WERI-Rb-1 (cell line): ENCODE data around the gene CDK16.
A peak's percentile ranks its signal among the peaks of the same experiment; 100 is the strongest.

Source experiments
- DNase-seq: peaks from one replicate; pipeline ENCODE4 v3.0.0-alpha.2; 2020
- H3K27ac ChIP-seq: fragments of 250-450 bp; sonication (Bioruptor Pico); 2 replicates; pipeline ENCODE4 v1.5.1; 2020; ENCODE audit warnings: mild to moderate bottlenecking, moderate library complexity
- H3K27me3 ChIP-seq: fragments of 250-450 bp; sonication (Bioruptor Pico); 2 replicates; pipeline ENCODE4 v1.5.1; 2021; ENCODE audit warnings: mild to moderate bottlenecking, low read depth, moderate library complexity; ENCODE audit not compliant: insufficient read depth, severe bottlenecking
- H3K36me3 ChIP-seq: fragments of 250-450 bp; sonication (Bioruptor Pico); 2 replicates; pipeline ENCODE4 v1.5.1; 2020; ENCODE audit warnings: mild to moderate bottlenecking, moderate library complexity
- H3K4me3 ChIP-seq: 2 replicates; pipeline ENCODE4 v1.5.1; 2011; ENCODE audit warnings: low read depth, mild to moderate bottlenecking, control low read depth, low read length
- H3K9me3 ChIP-seq: fragments of 250-450 bp; sonication (Bioruptor Pico); 2 replicates; pipeline ENCODE4 v1.5.1; 2021; ENCODE audit warnings: mild to moderate bottlenecking, moderate library complexity; ENCODE audit not compliant: severe bottlenecking
- TF ChIP-seq, protein P1 (sequence below): IDR thresholded peaks from 2 replicates; pipeline ENCODE4 v1.5.1; 2011; ENCODE audit warnings: low read depth, mild to moderate bottlenecking, control low read depth, inconsistent platforms, low read length

CDK16 gene

DNA sequence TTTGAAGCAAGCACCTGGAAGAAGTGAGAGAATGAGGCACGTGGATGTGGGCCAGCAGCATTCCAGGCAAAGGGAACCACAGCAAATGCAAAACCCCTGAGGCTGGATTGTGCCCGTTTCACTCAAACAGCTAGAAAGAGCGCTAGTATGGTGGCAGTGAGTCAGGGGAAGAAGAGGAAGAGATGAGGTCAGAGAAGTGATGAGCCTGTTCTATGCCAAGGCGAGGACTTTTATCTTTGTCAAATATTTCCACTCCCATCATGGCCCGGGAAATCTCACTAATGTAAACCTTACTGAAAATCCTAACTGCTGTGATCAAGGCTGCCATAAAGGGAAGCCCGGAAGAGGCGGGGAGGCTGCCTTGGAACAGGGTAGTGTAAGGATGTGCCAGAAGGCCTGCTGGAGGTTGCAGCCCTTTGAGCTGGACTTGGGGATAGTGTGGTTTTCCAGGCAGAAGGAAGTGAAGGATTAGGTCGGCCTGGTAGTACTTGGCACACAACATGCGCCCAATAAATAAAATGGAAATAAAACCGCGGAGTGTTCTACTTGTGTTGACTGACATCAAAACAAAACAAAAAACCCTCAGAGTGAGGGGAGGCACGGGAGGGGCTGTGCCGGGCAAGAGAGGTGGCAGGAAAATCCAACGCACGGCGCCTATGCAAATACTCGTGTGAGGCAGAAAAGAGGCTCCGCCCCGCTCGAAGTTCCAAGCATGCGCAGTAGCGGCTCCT lies 1.2 kb upstream of the CDK16 start:
- no peaks in the 10 kb centered on the region for H3K27me3 ChIP-seq
- TF ChIP-seq, protein P1, sequence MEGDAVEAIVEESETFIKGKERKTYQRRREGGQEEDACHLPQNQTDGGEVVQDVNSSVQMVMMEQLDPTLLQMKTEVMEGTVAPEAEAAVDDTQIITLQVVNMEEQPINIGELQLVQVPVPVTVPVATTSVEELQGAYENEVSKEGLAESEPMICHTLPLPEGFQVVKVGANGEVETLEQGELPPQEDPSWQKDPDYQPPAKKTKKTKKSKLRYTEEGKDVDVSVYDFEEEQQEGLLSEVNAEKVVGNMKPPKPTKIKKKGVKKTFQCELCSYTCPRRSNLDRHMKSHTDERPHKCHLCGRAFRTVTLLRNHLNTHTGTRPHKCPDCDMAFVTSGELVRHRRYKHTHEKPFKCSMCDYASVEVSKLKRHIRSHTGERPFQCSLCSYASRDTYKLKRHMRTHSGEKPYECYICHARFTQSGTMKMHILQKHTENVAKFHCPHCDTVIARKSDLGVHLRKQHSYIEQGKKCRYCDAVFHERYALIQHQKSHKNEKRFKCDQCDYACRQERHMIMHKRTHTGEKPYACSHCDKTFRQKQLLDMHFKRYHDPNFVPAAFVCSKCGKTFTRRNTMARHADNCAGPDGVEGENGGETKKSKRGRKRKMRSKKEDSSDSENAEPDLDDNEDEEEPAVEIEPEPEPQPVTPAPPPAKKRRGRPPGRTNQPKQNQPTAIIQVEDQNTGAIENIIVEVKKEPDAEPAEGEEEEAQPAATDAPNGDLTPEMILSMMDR: no peak
- no peak for DNase-seq
- peak overlapping the region; percentile 73 for H3K27ac ChIP-seq
- peak overlapping the region; percentile 29 for H3K4me3 ChIP-seq
- H3K36me3 ChIP-seq: peaks cover 63% of the 10 kb centered on the region
- H3K9me3 ChIP-seq: no peaks in the 10 kb centered on the region

DNA sequence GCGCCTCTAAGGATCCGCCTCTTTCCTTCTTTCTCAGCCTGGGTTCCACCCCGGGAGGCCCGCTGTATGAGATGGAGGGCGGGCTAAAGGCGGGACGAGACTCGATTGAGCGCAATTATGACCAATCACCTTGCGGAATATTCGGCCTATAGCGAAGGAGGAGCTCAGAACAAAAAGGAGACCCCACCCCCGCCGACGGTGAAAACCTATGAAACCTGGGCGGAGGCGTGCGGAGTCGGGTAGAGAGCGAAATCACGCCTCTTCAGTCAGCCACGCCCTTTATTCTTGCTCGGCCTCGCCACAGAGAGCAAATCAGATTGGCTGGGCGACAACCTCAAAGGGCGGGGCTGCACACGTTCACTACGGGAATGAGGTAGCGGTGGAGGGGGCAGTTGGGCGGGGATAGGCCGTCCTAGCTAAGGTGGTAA lies 615 bp upstream of the CDK16 start:
- DNase-seq: peak; percentile 99
- H3K36me3 ChIP-seq: peaks cover 58% of the 10 kb centered on the region
- TF ChIP-seq, protein P1: no peak

DNA sequence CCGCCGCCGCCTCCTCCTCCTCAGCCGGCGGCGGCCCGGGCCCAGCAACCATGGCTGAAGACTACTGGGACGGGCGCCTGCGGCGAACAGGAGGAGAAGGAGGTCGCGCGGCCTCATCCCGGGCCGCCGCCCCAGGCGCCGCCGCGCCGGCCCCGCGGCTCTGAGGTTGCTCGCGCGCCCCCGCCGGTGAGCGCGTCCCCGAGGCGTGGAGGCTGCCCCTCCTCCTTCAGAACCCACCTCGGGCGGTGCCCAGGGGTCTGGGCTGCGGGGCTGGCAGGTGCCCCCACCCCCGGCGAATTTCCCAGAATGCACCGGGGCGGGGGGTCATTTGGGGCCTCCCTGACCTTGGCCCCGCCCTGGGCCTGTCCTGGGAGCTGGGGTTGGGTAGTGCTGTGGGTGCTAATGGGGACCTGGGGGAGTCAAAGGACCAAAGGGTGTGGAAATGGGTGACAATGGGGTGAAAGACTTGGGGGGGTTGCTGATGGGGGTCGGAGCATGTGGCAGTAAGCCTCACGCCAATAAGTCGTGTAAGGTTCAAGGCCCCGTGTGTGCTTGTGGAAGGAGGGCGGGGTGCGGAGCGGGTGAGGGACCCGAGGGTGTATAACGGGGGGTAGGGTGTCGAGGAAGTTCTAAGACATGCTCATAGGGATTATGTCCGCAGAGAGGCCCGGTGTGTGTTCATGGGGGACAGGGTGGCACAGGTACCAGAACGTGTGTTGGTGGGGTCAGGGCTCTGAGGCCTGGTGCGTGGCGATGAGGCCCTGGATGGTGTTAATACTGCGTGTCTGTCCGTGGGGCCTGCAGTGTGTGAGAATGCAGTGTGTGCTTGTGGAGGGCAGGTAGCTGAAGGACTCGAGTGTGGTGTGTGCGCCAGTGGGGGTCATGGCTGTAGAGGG lies 687 bp downstream of the CDK16 start:
- TF ChIP-seq, protein P1: no peak
- Histone ChIP-seq H3K27ac (peak overlapping the region; percentile 98), H3K9me3 (no peaks in the 10 kb centered on the region), H3K4me3 (peak overlapping the region; percentile 84), H3K27me3 (no peaks in the 10 kb centered on the region), H3K36me3 (peaks cover 58% of the 10 kb centered on the region)
- DNase-seq: peak; percentile 57

More for the DNA sequence above, 615 bp upstream of the CDK16 start:
- Histone ChIP-seq H3K9me3 (no peaks in the 10 kb centered on the region), H3K27ac (peak overlapping the region; percentile 98), H3K27me3 (no peaks in the 10 kb centered on the region), H3K4me3 (peak overlapping the region; percentile 84)

DNA sequence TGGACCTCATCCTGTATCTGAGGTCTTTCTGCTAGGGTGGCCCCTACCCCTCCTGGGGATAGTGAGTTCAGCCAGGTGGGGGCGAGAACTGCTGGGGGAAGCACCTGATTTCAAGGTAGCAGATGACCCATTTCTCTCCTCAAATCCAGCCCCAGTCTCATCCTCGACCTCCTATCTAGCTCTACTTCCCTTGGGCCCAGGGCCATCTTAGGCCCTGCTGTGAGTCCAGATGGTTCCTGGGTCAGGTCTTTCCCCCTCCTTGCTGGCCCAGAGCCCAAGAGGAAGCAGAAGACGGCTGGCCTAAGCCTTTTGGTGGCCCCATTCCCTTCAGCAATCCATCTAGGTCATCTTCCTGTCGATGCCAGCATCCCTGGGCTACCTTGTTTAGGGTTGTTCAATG lies 3.3 kb downstream of the CDK16 start:
- TF ChIP-seq, protein P1: no peak
- Histone ChIP-seq H3K9me3 (no peaks in the 10 kb centered on the region), H3K36me3 (peaks cover 58% of the 10 kb centered on the region), H3K27me3 (no peaks in the 10 kb centered on the region), H3K4me3 (no peak overlapping the region), H3K27ac (no peak overlapping the region)
- DNase-seq: no peak

DNA sequence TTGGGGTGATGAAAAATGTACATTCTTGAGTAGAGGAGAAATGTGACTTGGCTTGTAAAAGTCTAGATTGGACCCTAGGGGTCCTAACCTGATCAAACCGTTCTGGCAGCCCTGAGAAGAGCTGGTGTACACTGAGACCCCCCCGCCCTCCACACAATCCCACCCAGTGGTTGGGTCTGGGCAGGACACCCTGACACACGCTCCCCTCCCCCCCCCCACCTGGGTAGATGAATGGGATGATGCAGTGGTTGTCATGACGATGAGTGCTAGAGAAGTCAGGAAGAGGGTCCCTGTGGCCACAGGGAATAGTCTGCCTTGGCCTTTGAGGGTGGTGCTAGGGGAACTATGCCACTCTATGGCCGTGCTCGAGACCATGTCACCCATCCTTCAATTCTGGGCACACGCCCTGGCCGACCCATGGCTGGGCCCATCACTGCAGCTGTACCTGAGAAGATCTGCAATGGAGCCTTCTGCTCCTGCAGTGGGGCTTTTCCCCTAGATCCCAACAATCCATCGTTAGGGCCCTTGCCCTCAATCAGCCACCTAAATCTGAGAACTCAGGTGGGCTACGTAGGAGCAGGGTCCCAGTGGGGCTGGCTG lies 4.4 kb downstream of the CDK16 start:
- DNase-seq: no peak
- H3K36me3 ChIP-seq: peaks cover 69% of the 10 kb centered on the region

More for the DNA sequence above, 4.4 kb downstream of the CDK16 start:
- TF ChIP-seq, protein P1: no peak
- H3K9me3 ChIP-seq: no peaks in the 10 kb centered on the region
- H3K4me3 ChIP-seq: no peak overlapping the region
- H3K27ac ChIP-seq: no peak overlapping the region
- H3K27me3 ChIP-seq: no peaks in the 10 kb centered on the region
